GM18499 (cell line): Measurements from ENCODE around the gene GFRA1.

Experiments
- ATAC-seq: cut with Tn5 transposase; IDR thresholded peaks from one replicate; pipeline ENCODE4 v1.9.1; 2021; ENCODE audit warnings: moderate number of reproducible peaks; ENCODE audit not compliant: insufficient read depth, unreplicated experiment

Gene GFRA1

GRCh38 chr10:116134322-116134721 is 138.7 kb downstream of the GFRA1 start:
- no peak for ATAC-seq

DNA sequence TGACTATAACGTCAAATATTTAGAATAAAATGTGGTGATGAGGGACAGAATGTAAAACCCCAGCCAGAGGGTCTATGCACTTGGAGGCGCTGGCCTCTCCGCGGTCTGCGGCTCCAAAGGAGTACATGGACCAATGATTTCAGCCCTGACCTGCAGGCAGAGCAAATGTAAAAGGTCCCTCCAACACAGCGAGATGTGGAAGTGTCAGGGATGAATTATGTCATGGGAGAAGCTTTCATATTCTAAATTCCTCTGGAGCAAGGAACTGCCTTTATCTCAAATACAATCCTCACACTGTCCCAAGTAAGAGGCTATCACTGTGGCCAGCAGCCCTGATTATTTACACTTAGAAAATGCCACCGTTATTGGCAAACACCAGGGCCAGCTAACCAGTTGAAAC is 139.4 kb downstream of the GFRA1 start:
- no peak for ATAC-seq

- ATAC-seq: no peak
Measured at GRCh38 chr10:116132780-116133399, 140.1 kb downstream of the GFRA1 start.

DNA sequence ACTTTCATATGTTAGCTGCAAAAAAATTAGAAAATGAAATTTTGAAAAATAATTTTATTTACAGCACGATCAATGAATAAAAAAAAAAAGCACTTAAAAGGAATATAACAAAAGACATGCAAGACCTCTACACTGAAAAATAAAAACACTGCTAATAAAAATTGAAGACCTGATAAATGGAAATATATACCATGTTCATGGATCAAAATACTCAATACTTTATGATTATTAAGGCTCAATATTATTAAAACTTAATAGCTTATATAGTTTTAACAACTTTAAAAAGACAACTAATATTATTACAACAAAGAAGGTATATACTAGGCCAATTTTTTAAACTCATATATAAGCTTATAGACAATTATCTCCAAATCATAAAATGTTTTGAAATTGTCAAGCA is 143.0 kb downstream of the GFRA1 start:
- ATAC-seq: no peak

DNA sequence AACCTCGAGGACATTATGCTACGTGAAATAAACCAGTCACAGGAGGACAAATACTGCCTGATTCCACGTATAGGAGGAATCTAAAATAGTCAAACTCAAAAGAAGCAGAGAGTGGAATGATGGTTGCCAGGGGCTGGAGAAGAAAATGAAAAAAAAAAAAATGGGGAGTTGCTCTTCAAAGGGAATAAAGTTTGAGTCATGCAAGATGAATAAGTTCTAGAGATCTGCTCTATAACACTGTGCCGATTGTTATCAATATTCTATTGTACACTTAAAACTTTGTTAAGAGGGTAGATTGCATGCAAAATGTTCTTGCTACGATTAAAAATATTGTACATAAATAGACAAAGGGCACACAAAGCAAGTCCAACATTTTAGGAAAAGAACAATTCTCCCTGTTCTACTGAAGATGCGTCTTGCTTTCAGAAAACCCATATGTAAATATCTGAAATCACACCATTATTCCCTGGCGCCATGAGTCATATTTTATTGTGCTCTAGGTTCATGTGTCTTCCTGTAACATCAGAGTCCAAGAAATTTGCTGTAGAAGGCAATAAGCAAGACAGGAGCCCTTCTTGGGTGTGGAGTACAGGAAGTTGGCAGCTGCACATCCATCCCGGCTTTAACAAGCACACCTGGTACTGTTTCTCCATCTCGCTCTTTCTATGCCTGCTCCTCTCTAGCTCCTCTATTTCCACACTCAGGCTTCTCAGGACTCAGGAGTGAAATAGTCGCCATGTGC is 145.9 kb downstream of the GFRA1 start:
- no peak for ATAC-seq

- ATAC-seq: no peak
Measured at GRCh38 chr10:116126239-116126638, 146.8 kb downstream of the GFRA1 start.

DNA sequence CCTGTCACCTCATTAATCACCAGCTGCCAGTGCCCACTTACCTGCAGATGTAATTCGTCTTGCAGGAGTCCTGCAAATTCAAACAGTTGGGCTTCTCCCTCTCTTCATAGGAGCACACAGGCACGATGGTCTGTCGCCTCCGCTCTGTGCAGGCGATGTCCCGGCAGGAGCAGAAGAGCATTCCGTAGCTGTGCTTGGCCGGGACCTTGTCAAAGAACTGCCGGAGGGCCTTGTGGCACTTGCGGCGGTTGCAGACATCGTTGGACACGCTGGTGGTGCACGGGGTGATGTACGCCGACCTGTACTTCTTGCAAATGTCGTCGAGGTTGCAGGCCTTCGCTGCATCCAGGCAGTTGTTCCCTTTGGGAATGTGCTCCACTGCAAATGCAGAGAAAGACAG is 147.8 kb downstream of the GFRA1 start:
- no peak for ATAC-seq

GRCh38 chr10:116124777-116125176 is 148.2 kb downstream of the GFRA1 start:
- ATAC-seq: no peak

- no peak for ATAC-seq
Measured at GRCh38 chr10:116122664-116123063, 150.3 kb downstream of the GFRA1 start.

GRCh38 chr10:116121640-116122525 is 151.1 kb downstream of the GFRA1 start:
- no peak for ATAC-seq

DNA sequence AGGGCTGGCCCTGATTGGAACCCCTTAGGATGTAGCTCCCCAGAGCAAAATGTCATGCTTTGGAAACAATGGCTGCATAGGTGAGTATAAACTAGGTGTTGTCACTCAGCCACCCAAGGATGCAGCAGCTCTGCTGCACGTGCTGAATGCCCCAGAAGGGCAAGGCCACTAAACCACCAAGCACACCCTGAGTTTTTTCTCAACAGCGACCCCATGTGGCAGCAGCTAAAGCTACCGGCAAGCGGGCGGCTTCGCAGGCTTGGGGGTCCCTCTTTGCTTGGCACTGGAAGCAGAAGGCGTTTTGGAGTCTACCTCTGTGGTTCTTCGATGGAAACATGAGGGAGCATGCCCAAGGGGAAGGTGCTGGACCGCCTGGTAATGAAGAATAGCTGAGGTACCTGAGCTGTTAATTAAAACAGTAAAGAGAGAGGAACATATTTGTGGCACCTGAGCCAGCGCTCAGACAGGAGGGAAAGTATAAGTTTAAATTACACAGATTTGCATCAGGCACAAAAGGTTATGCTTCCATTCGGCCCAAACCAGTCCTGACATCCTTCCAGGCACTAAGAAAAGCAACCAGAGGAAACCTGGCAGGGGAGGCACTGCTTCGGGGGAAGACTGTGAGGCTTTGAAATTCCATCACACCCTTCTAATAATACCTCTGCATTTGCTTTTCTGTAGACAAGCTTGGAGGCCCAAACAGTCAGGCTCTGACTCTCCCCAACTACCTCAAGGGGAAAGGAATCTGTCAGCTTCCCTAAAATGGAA is 152.1 kb downstream of the GFRA1 start:
- ATAC-seq: no peak

- no peak for ATAC-seq
Measured at GRCh38 chr10:116118847-116119246, 154.2 kb downstream of the GFRA1 start.

DNA sequence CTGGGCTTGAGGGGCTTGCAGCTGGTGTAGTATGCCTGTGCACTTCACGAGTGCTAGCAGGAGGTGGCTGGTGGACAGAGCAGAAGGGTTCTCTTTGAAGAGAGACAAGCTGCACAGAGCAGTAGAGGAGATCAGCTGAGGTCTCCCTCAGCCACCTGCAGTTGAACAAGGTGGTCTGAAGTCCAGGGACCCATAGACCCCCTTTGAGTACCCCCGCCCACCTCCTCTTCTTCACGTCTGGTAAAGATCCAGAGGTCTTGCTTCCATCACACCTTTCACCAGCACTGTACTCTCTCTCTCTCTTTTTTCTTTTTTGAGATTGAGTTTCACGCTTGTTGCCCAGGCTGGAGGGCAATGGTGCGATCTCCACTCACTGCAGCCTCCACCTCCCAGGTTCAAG is 157.2 kb downstream of the GFRA1 start:
- no peak for ATAC-seq

DNA sequence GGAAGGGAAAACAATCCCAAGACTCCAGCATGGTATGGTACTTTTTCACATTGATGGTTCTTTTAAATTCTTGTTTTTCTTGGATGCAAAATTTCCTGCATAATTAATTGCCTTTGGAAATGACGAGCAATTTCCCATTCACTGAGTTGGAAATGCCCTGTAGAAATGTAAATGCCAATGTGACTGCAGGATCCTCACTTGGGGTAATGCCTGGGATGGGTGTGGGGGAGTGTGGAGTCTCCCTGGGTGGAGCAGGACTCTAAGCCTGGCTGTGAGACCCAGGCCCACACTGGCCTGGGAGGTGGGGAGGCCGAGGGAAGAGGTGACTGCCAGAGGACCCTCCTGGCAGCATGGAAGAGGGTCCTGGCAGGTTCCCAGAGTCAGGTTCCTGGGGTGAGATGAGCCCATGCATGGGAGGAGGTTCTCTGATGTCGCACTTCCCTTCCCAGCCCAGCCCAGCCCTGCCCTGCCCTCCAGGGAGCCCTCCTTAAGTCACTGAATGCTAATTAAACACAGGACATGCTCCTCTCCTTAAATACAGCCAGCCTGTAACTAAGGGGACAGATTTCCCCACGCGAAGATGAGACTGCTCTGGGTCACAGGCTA is 157.9 kb downstream of the GFRA1 start:
- no peak for ATAC-seq

DNA sequence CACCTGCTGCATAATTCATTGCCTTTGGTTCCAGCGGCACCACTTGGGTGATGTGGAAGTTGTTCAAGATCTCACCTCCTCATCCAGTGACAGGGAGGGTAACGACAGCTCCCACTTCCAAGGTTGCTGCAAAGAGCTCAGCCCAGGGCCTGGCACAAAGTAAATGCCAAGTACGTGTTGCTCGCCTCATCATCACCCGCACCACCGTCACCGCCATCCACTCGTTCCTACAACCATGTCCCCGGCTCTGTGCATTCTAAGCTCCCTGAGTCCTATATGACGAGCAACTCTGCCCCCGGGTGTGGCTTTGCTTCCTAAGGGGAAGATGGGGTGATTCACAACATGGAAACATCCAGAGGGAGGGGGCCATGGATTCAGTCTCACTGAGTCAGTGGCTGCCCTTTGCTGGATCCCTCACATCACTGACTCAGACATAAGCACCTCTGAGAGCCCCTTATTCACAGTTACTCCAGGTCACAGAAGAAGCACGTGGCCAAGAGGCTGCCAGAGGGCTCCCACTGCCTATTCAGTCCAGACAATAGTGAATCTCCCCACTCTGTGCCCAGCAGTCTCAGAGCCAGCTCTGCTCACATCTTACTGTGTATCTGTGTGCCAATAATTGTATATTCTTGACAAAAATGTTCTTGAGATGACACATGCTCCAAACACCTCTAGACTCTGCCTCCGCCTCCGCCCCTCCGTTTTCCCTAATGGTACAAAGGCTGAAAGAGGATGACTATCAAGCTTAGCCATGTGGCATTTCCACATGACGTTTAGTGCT is 159.1 kb downstream of the GFRA1 start:
- ATAC-seq: no peak

DNA sequence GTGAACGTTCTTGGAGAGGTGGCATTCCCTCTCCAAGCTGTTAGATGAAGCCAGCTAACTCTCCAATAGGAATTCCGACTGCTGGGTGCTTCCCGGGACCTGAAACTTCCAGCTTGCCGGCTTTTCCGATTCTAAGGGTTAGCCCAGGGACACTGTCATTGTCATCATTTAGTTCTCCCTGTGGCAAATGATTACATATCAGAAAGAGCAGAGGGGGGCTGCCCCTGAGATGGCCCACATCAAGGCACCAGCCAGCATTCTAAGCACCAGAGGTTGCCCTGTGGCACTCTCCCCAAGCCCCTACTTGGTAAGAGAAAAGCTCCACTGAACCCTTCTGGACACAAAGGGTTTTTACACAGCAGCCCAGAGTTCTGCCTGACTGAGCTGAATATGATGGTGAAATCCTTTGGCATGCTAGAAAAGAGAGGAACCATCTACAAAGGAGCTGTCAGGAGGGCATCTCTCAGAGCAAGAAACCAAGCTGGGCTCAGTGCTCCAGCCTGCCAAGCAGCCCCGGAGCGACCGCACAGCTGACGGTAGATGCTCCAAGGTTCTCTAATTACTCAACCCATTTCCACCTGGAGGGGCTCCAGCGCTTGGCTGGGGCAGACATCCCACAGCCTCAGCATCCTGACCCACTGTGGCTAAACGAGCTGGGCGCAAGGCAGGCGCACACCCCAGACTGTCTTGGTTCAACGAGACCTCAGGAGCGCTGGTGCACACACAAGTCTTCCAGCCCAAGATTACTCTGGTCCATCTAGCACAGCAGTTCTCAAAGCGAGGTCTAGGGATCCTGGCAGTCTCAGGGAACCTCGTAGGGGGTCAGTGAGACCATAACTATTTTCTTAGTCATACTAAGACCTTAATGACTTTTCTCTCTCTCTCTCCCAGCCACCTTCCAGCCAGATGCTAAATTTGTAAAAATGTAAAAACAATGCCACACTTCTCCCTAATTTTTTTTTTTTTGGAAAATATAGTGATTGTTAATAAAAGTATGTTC is 160.5 kb downstream of the GFRA1 start:
- ATAC-seq: no peak

- no peak for ATAC-seq
Measured at GRCh38 chr10:116111483-116112095, 161.4 kb downstream of the GFRA1 start.

DNA sequence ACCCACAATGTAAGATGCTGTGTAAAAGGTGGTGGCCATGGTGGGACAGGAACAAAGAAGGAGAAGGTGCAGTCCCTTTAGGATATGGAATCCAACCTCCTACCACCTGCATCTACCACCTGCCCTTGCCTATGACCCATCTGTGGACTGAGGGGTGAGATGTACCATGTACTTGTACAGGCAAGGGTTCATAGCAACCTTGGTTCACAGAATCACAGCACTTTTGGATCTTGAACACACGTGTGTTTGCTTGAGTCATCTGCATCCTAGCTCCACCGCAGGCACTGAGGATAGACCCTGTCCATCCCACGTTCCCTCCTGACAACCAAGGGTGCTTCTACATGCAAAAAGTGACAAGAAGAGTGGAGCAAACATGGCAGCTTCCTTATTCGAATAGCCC is 162.3 kb downstream of the GFRA1 start:
- ATAC-seq: no peak
